Chondrocyte (in vitro differentiated cells): Measurements from ENCODE around the gene PDLIM5. TPM values are rescaled to one million over a fixed set of nuclear protein-coding genes. Genes with fewer than 3 reads are reported as not detected.
A peak's percentile ranks its signal among the peaks of the same experiment; 100 is the strongest.

Experiments
- DNase-seq: peaks from one replicate; pipeline ENCODE4 v3.0.0; 2021; ENCODE audit warnings: mixed read lengths, low spot score
- H3K27ac Mint-ChIP-seq: one replicate; pipeline ENCODE4 v1.8.0; 2021; ENCODE audit warnings: mild to moderate bottlenecking, moderate library complexity, mixed read lengths; ENCODE audit not compliant: unreplicated experiment
- H3K27me3 Mint-ChIP-seq: 2 replicates; pipeline ENCODE4 v1.8.0; 2021; ENCODE audit warnings: low read depth, mixed read lengths
- H3K36me3 Mint-ChIP-seq: 2 replicates; pipeline ENCODE4 v1.8.0; 2021; ENCODE audit warnings: low read depth, mixed read lengths
- H3K4me1 Mint-ChIP-seq: 2 replicates; pipeline ENCODE4 v1.8.0; 2021; ENCODE audit warnings: low read depth, mild to moderate bottlenecking, mixed read lengths
- H3K4me3 Mint-ChIP-seq: one replicate; pipeline ENCODE4 v1.8.0; 2021; ENCODE audit warnings: mild to moderate bottlenecking, moderate library complexity, mixed read lengths; ENCODE audit not compliant: unreplicated experiment
- H3K9me3 Mint-ChIP-seq: 2 replicates; pipeline ENCODE4 v1.8.0; 2021; ENCODE audit warnings: low read depth, mixed read lengths
- CTCF ChIP-seq: fragments of 200-600 bp; sonication (generic); IDR thresholded peaks from 2 replicates; pipeline ENCODE4 v1.5.0; 2021; ENCODE audit warnings: antibody characterized with exemption, mild to moderate bottlenecking, moderate library complexity
- total RNA-seq: library from RNA; stranded (reverse); gene quantifications from 3 replicates; pipeline ENCODE4 v1.2.1, GENCODE V29; 2021

The PDLIM5 gene
- total RNA-seq, 1 donor from 2014 or later: 329 TPM

- no peaks in the 10 kb centered on the region for H3K27me3 Mint-ChIP-seq
- no peaks in the 10 kb centered on the region for H3K9me3 Mint-ChIP-seq
- peaks cover 20% of the 10 kb centered on the region for H3K36me3 Mint-ChIP-seq
- no peak for TF ChIP-seq CTCF
- DNase-seq: no peak
- H3K4me1 Mint-ChIP-seq: peaks cover 35% of the 10 kb centered on the region
- peak overlapping the region; percentile 42 for H3K27ac Mint-ChIP-seq
- no peak overlapping the region for H3K4me3 Mint-ChIP-seq
Observed at GRCh38 chr4:94639298-94639697, 187.6 kb downstream of the PDLIM5 start.

GRCh38 chr4:94640151-94640550, 188.4 kb downstream of the PDLIM5 start:
- no peak overlapping the region for H3K27ac Mint-ChIP-seq
- H3K4me1 Mint-ChIP-seq: peaks cover 29% of the 10 kb centered on the region
- peaks cover 20% of the 10 kb centered on the region for H3K36me3 Mint-ChIP-seq
- no peak for DNase-seq
- H3K27me3 Mint-ChIP-seq: no peaks in the 10 kb centered on the region
- TF ChIP-seq CTCF: no peak
- H3K4me3 Mint-ChIP-seq: no peak overlapping the region
- no peaks in the 10 kb centered on the region for H3K9me3 Mint-ChIP-seq

- Mint-ChIP-seq H3K9me3 (no peaks in the 10 kb centered on the region), H3K27ac (peak overlapping the region; percentile 74), H3K36me3 (peaks cover 32% of the 10 kb centered on the region), H3K27me3 (no peaks in the 10 kb centered on the region), H3K4me1 (peaks cover 23% of the 10 kb centered on the region), H3K4me3 (no peak overlapping the region)
- no peak for TF ChIP-seq CTCF
- no peak for DNase-seq
Observed at GRCh38 chr4:94641702-94642560, 190.2 kb downstream of the PDLIM5 start.

GRCh38 chr4:94642561-94642866, 190.8 kb downstream of the PDLIM5 start:
- TF ChIP-seq CTCF: no peak
- Mint-ChIP-seq H3K9me3 (no peaks in the 10 kb centered on the region), H3K27ac (peak overlapping the region; percentile 74), H3K4me3 (no peak overlapping the region), H3K27me3 (no peaks in the 10 kb centered on the region), H3K4me1 (peaks cover 23% of the 10 kb centered on the region), H3K36me3 (peaks cover 34% of the 10 kb centered on the region)
- no peak for DNase-seq

- no peak overlapping the region for H3K4me3 Mint-ChIP-seq
- peaks cover 40% of the 10 kb centered on the region for H3K36me3 Mint-ChIP-seq
- H3K9me3 Mint-ChIP-seq: no peaks in the 10 kb centered on the region
- H3K27ac Mint-ChIP-seq: peak overlapping the region; percentile 29
- TF ChIP-seq CTCF: no peak
- peaks cover 35% of the 10 kb centered on the region for H3K4me1 Mint-ChIP-seq
- no peaks in the 10 kb centered on the region for H3K27me3 Mint-ChIP-seq
- DNase-seq: no peak
Observed at GRCh38 chr4:94648699-94649098, 197.0 kb downstream of the PDLIM5 start.
